T-helper 2 cell (primary cell): ENCODE measurements around the gene TNNI3K.

ENCODE experiments used
- DNase-seq, 5 experiments: peaks; one replicate each; pipeline versions ENCODE4 v3.0.0 to v3.0.0-alpha.2; 2012 to 2022

The TNNI3K gene

DNA sequence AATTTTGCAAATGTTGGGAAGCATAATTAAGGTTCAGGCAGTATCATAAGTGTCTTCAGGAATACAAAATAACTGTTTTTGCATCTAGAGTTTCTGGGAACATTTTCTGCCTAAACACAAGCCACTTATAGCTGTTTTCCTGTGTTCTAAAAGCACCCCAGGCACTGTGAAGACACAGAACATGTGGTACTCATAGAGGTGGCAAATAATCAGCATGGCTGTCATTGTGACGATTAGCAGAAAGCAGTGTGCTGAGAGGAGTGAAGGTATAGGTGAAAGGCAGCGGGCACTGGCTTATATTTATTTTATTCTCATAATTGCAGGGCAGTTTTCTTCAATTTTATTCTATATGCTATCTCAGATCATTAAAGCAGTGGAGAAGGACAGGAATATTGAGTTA lies 157.7 kb downstream of the TNNI3K start:
- DNase-seq: no peak

- DNase-seq: no peak
These were observed 160.4 kb downstream of the TNNI3K start for GRCh38 chr1:74395571-74395970.

- no peak for DNase-seq
These were observed 161.3 kb downstream of the TNNI3K start for GRCh38 chr1:74396462-74396861.

- no peak for DNase-seq
These were observed 161.7 kb downstream of the TNNI3K start for GRCh38 chr1:74396933-74397332.

DNA sequence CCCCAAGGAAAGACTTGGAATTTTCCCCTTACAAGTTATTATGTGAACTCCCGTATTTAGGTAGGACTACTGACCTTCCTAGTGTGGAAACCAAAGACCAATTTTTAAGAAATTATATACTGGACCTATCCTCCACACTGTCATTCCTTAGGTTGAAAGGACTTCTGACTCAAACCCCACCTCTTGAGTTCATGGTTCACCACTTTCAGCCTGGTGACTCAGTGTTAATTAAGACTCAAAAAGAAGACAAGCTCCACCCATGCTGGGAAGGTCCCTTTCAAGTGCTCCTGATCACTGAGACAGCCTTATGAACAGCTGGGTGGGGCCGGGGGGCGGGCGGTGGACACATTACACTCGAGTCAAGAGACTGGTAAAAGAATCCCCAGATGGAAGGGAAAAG lies 164.1 kb downstream of the TNNI3K start:
- DNase-seq: no peak

GRCh38 chr1:74402873-74403272 lies 167.7 kb downstream of the TNNI3K start:
- no peak for DNase-seq

GRCh38 chr1:74403606-74404005 lies 168.4 kb downstream of the TNNI3K start:
- DNase-seq: no peak

- DNase-seq: no peak
These were observed 171.6 kb downstream of the TNNI3K start for GRCh38 chr1:74406759-74407158.

- DNase-seq: no peak
These were observed 172.7 kb downstream of the TNNI3K start for GRCh38 chr1:74407902-74408301.

DNA sequence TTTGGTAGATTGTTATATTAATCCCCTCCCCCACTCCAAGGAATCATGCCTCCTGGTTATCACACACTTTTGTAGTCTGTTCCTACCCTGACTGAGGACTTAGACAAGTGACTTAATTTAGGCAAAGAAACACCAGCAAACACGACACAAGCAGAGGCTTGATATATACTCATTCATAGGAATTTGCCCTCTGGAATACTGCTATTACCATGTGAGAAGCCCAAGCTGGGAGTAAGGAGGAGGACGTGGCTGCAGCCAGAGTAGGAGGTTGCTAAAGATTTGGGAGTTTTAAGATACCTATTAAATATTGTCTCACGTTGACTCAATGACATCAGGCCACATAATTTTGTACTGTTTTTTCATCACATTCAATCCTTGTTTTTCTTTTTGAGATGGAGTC lies 177.1 kb downstream of the TNNI3K start:
- no peak for DNase-seq

GRCh38 chr1:74415935-74416334 lies 180.7 kb downstream of the TNNI3K start:
- no peak for DNase-seq

DNA sequence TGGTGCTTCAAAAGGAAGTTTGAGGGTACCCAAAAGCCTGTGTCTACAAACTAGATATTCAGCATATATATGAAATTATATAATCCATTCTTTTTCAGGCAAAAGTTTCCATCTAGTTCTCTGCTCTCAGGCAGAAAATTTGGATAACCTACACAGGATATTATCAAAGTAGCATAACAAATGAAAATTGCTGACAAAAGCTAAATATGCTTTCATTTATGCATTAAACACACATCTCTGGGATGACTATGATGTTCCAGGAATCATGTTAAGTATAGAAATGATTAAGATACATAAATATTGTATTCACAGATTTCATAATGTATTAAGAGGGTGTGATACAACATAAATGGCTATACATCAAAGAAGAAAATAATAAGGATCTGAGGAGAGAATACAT lies 184.4 kb downstream of the TNNI3K start:
- no peak for DNase-seq

- no peak for DNase-seq
These were observed 185.3 kb downstream of the TNNI3K start for GRCh38 chr1:74420467-74420866.

DNA sequence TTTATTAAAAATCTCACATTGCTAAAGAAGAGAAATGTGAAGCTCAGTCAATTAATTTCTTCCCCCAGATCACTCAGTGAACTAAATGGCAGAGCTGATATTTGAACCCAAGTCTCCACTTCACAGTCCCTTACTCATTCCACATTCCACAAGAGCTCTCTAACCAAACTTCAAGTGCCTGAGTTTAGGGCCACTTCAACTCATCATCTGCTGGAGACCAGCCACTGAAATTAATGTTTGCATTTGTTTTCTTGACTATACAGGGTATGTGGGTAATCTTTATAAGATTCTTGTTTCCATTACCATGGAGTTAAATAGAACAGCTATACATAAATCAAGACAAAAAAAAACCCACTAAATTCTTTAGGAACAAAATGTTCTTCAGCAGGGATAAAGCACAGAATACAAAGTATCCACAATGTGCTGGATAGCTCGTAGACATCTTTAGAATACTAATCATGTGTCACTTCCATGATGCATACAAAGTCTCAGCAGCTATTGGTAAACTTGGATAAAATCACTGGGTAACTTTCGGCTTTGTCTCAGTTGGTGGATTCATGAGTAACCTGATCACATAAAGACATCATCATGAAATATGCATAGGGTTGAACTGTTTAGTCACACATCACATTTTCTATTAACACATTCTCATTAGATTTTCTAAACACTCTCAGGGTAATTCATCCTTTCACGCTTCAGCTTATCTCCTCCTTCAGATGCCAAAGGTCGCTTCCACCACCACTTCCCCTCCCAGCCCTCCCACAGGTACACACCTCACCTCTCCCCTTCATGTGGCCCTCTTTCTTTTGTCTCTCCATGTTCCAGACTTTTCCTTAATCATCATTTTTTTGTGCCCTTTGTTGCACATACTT lies 187.5 kb downstream of the TNNI3K start:
- DNase-seq: no peak

GRCh38 chr1:74423471-74423870 lies 188.3 kb downstream of the TNNI3K start:
- no peak for DNase-seq

DNA sequence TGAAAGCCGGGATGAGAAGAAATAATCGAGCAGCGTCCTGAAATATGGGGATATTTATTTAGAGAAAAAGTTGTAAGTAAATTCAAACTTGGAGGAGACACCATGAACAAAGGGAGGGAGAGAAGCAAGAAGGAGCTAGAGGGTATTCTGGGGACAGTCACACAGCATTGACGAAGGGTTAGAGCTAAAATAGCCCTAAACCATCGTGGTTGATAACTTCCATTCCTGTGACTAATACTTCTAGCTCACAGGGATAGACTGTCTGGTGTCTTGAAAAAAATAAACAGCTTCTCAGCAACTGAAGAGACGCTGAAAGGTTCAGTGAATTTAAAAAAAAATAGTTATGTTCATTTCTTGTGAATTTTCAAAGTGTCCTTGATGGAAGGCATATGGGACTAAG lies 190.5 kb downstream of the TNNI3K start:
- no peak for DNase-seq

- no peak for DNase-seq
These were observed 191.2 kb downstream of the TNNI3K start for GRCh38 chr1:74426208-74426937.

- no peak for DNase-seq
These were observed 192.5 kb downstream of the TNNI3K start for GRCh38 chr1:74427681-74428080.

DNA sequence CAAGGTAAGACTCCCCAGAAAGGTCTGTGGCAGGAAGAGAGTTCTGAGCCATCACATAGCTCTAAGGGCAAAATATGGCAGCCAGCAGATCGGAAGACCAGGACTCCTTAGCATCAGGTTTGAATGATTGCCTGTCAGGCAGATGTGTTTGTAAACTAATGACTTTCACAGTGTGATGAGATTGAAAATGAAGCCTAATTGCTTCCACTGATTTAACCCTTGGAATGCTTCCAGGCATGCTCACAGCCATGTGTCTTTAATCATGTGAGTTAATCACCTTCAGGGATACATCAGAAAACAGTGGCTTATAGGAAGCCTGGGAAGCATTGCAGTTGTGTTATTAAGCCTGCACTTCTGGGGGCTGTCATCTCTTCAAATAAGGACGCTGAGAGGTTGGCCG lies 194.4 kb downstream of the TNNI3K start:
- no peak for DNase-seq

GRCh38 chr1:74430342-74430934 lies 195.3 kb downstream of the TNNI3K start:
- no peak for DNase-seq

GRCh38 chr1:74431531-74431930 lies 196.3 kb downstream of the TNNI3K start:
- no peak for DNase-seq

DNA sequence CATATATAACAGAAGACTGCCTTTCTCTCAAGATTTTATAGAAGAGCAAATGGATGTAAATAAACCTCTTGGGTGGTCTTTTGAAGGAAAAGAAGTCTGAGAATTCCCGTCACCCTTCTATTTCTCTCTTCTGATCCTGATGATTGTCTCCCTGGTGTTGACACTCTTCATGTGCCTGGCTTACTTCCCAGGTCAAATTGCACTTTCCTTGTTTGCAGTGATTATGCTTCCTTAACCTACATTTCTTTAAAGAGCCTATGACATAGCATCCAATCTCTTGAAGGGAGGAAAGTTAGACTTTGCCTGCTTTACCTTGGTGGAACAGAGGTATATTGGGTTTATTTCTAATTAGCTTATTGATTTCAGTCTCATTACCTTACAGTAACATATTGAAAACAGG lies 197.1 kb downstream of the TNNI3K start:
- DNase-seq: no peak

- no peak for DNase-seq
These were observed 199.1 kb downstream of the TNNI3K start for GRCh38 chr1:74434321-74434720.

GRCh38 chr1:74436078-74436477 lies 200.9 kb downstream of the TNNI3K start:
- DNase-seq: no peak
